Kidney (tissue), 14 donors: ENCODE results near the gene PRR16. TPM values are rescaled to one million over a fixed set of nuclear protein-coding genes. Genes with fewer than 3 reads are reported as not detected.

Source experiments
- DNase-seq, 5 donors: peaks; one replicate each; pipeline ENCODE4 v3.0.0-alpha.2; 2013 to 2020
- FAIRE-seq: peaks from 2 replicates; lab custom pipeline; 2012; peaks lifted over from hg19 to GRCh38; lab: Jason Lieb, UNC
- H3K27ac ChIP-seq, 2 donors: one replicate each; pipeline ENCODE4 v1.7.0; 2013; ENCODE audit warnings: low read depth in 2 of 2, low read length in 2 of 2, inconsistent platforms in 1 of 2
- H3K27me3 ChIP-seq: one replicate; pipeline ENCODE4 v1.7.1; 2013; ENCODE audit warnings: low read length, inconsistent platforms; ENCODE audit not compliant: control insufficient read depth, insufficient read depth
- H3K36me3 ChIP-seq, 3 donors: one replicate each; pipeline versions ENCODE4 v1.7.0 to v1.7.1; 2013; ENCODE audit warnings: low read length in 3 of 3, control low read depth in 1 of 3, inconsistent platforms in 1 of 3; ENCODE audit not compliant: insufficient read depth in 3 of 3, control insufficient read depth in 2 of 3
- H3K4me1 ChIP-seq, 3 donors: one replicate each; pipeline versions ENCODE4 v1.7.0 to v1.7.1; 2013; ENCODE audit warnings: low read length in 3 of 3, inconsistent platforms in 1 of 3, low read depth in 1 of 3; ENCODE audit not compliant: control insufficient read depth in 2 of 3, insufficient read depth in 2 of 3
- H3K4me3 ChIP-seq, 3 donors: one replicate each; pipeline versions ENCODE4 v1.7.0 to v1.8.1; 2013; ENCODE audit warnings: low read length in 3 of 3, control low read depth in 1 of 3, inconsistent platforms in 1 of 3
- H3K9ac ChIP-seq, 3 donors: one replicate each; pipeline versions ENCODE4 v1.7.0 to v1.7.1; 2013; ENCODE audit warnings: low read length in 3 of 3, control low read depth in 1 of 3, inconsistent platforms in 1 of 3
- H3K9me3 ChIP-seq, 3 donors: one replicate each; pipeline versions ENCODE4 v1.7.0 to v1.7.1; 2013; ENCODE audit warnings: low read length in 3 of 3, control low read depth in 1 of 3, inconsistent platforms in 1 of 3; ENCODE audit not compliant: control insufficient read depth in 2 of 3, insufficient read depth in 1 of 3
- intact Hi-C: fragments of 100-400 bp; cut with DNase I; formaldehyde crosslinking; loops from one replicate; pipeline ENCODE4 v1.11.1; 2022
- polyA plus RNA-seq: library from polyadenylated mRNA; stranded (reverse); fragments of 350-450 nt; fragmentation: Illumina TruSeq; extraction: RNeasy Lipid Tissue Mini Kit (QIAGEN cat#74804); gene quantifications from one replicate; pipeline ENCODE4 v1.2.3, GENCODE V29; 2014; ENCODE audit warnings: low read depth, low replicate concordance; ENCODE audit not compliant: insufficient read depth
- total RNA-seq: library from RNA; stranded (reverse); fragmentation: NEBNext Ultra II Directional; extraction: Animal tissue kit (Norgen Biotek cat#: 25700); gene quantifications from one replicate; pipeline ENCODE4 v1.2.1, GENCODE V29; 2021
- TF ChIP-seq, protein P1 (sequence below): IDR thresholded peaks from 3 replicates; pipeline ENCODE4 v1.5.1; 2012; ENCODE audit warnings: mild to moderate bottlenecking, moderate library complexity, borderline replicate concordance; ENCODE audit not compliant: insufficient read depth; ENCODE audit errors: extremely low read depth
- donor health status: control.
- donor health status: control.
- donor health status: control.
- donor health status: control.
- donor health status: control.
- donor health status: DM: yes; HTN: yes; CAD: no.
- donor health status: Normal renal cell carcinoma (clear cell type).

PRR16 gene
- total and polyA plus RNA-seq, 2 donors from 2014 or later: 2.4 to 3.6 TPM

DNA sequence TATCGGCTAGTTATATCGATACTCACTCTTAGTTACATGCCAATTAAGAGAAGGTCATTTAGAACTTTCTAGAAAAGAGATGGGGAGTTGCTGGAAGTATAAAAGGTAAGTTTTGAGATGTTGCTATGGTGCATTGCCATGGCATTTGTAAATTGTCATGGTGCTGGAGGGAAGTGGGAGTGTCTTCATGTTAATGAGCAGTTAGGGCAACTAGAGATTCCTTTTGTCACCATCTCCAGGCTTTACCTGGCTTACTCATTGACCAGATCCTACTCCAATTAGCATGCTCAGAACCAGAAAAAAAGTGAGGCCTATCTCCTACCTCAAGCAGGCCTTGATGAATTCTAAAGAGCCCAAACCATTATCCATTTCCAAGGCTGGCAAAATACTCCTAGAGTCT, 82.8 kb downstream of the PRR16 start:
- Histone ChIP-seq H3K27ac (no peak overlapping the region), H3K9ac (no peak overlapping the region), H3K36me3 (no peaks in the 10 kb centered on the region), H3K27me3 (no peaks in the 10 kb centered on the region), H3K9me3 (no peaks in the 10 kb centered on the region), H3K4me3 (no peak overlapping the region), H3K4me1 (no peaks in the 10 kb centered on the region)
- DNase-seq (no peak), FAIRE-seq (no peak)
- TF ChIP-seq, protein P1, sequence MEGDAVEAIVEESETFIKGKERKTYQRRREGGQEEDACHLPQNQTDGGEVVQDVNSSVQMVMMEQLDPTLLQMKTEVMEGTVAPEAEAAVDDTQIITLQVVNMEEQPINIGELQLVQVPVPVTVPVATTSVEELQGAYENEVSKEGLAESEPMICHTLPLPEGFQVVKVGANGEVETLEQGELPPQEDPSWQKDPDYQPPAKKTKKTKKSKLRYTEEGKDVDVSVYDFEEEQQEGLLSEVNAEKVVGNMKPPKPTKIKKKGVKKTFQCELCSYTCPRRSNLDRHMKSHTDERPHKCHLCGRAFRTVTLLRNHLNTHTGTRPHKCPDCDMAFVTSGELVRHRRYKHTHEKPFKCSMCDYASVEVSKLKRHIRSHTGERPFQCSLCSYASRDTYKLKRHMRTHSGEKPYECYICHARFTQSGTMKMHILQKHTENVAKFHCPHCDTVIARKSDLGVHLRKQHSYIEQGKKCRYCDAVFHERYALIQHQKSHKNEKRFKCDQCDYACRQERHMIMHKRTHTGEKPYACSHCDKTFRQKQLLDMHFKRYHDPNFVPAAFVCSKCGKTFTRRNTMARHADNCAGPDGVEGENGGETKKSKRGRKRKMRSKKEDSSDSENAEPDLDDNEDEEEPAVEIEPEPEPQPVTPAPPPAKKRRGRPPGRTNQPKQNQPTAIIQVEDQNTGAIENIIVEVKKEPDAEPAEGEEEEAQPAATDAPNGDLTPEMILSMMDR: no peak
- intact Hi-C loops: no loop called here

DNA sequence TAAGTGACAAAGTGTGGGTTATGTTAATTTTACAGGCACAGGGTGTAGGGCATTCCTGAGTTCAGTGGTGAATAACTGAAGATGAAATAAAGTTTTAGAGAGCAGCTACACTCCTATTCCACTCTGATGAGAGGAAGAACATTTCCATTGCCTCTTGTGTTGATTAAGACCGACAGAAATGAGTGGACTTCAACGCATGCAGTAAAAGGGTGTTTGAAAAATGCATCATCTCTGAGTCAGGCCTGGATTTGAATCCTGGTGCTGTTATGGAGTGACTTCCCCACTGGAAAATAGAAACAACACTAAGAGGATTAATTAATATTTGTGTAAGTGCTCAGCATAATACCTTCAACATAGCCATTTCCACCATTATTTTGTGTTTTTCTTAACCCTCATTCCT, 86.3 kb downstream of the PRR16 start:
- H3K9ac ChIP-seq: no peak overlapping the region
- H3K36me3 ChIP-seq: no peaks in the 10 kb centered on the region
- no peak overlapping the region for H3K4me3 ChIP-seq
- DNase-seq: no peak
- no peaks in the 10 kb centered on the region for H3K27me3 ChIP-seq
- TF ChIP-seq, protein P1: no peak
- intact Hi-C loops: no loop called here
- H3K27ac ChIP-seq: no peak overlapping the region
- H3K9me3 ChIP-seq: no peaks in the 10 kb centered on the region
- H3K4me1 ChIP-seq: no peaks in the 10 kb centered on the region
- FAIRE-seq: no peak

DNA sequence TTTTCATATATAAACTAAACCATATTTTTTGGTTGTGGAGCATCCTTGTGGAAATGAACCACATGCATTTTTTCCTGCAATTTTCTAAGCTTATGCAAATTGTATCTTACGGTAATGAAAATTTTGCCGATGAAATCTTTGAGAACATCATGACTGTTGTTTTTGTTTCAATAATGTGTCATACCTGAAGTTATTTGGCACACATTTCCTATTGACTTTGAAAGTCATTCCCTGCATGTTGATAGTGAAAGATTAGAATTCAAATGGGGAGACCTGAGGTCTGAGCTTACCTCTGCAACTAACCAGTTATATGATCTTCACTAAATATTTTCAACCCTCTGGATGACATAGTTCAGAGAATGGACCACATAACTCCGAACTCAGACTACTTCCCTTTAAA, 88.5 kb downstream of the PRR16 start:
- H3K9me3 ChIP-seq: no peaks in the 10 kb centered on the region
- H3K4me1 ChIP-seq: no peaks in the 10 kb centered on the region
- TF ChIP-seq, protein P1: no peak
- DNase-seq (no peak), FAIRE-seq (no peak)
- no peak overlapping the region for H3K27ac ChIP-seq
- intact Hi-C loops: no loop called here
- no peak overlapping the region for H3K9ac ChIP-seq
- H3K36me3 ChIP-seq: no peaks in the 10 kb centered on the region
- H3K4me3 ChIP-seq: no peak overlapping the region
- no peaks in the 10 kb centered on the region for H3K27me3 ChIP-seq

DNA sequence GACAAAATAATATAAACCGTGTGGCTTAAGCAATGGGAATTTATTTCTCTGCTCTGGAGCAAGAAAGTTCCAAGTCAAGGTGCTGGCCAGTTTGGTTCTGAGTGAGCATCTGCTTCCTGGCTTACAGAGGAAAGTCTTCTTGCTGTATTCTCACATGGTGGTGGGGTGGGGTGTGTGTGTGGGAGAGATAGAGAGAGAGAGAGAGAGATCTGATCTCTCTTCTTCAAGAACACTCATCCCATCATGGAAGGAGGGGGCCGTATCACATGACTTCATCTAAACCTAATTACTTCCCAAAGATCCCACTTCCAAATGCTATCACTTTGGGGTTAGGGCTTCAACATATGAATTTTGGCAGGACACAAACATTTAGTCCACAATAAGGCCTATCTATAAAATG, 91.2 kb downstream of the PRR16 start:
- TF ChIP-seq, protein P1: no peak
- Histone ChIP-seq H3K9ac (no peak overlapping the region), H3K4me3 (no peak overlapping the region), H3K4me1 (no peaks in the 10 kb centered on the region), H3K36me3 (no peaks in the 10 kb centered on the region), H3K9me3 (no peaks in the 10 kb centered on the region), H3K27ac (no peak overlapping the region), H3K27me3 (no peaks in the 10 kb centered on the region)
- FAIRE-seq (no peak), DNase-seq (no peak)
- intact Hi-C loops: no loop called here
